Neuronal stem cell (in vitro differentiated cells): ENCODE measurements around the gene EPS15.
"Not testable (repeated sequence)": the region's sequence is repeated elsewhere in the genome, so short reads cannot be mapped to it uniquely, and the experiment has no call there.

ENCODE experiments used
- DNase-seq: peaks from one replicate; pipeline ENCODE4 v3.0.0-alpha.2; 2013; ENCODE audit warnings: low spot score
- H2AFZ ChIP-seq: one replicate; pipeline ENCODE4 v1.6.1; 2013; ENCODE audit warnings: mild to moderate bottlenecking, low read length, inconsistent platforms
- H2AK5ac ChIP-seq: 2 replicates; pipeline ENCODE4 v1.6.1; 2013; ENCODE audit warnings: low read depth, mild to moderate bottlenecking, inconsistent platforms, low read length, moderate library complexity, mixed read lengths
- H2BK120ac ChIP-seq: 2 replicates; pipeline ENCODE4 v1.6.1; 2013; ENCODE audit warnings: low read depth, mild to moderate bottlenecking, inconsistent platforms, low read length, moderate library complexity, mixed read lengths
- H2BK12ac ChIP-seq: one replicate; pipeline ENCODE4 v1.6.1; 2013; ENCODE audit warnings: low read length, inconsistent platforms
- H2BK15ac ChIP-seq: 2 replicates; pipeline ENCODE4 v1.6.1; 2013; ENCODE audit warnings: mild to moderate bottlenecking, low read length, inconsistent platforms, mixed read lengths
- H2BK5ac ChIP-seq: one replicate; pipeline ENCODE4 v1.6.1; 2013; ENCODE audit warnings: inconsistent platforms, mild to moderate bottlenecking, low read length, moderate library complexity
- H3K14ac ChIP-seq: one replicate; pipeline ENCODE4 v1.6.1; 2013; ENCODE audit warnings: low read length, inconsistent platforms
- H3K18ac ChIP-seq: 2 replicates; pipeline ENCODE4 v1.6.1; 2013; ENCODE audit warnings: low read length, inconsistent platforms
- H3K23ac ChIP-seq: 2 replicates; pipeline ENCODE4 v1.6.1; 2013; ENCODE audit warnings: low read depth, mild to moderate bottlenecking, mixed read lengths, low read length, inconsistent platforms; ENCODE audit not compliant: poor library complexity
- H3K27ac ChIP-seq: replicated peaks from 3 replicates; pipeline ENCODE4 v1.5.1; 2013; ENCODE audit warnings: low read length, inconsistent platforms
- H3K27me3 ChIP-seq, 3 experiments: 2 replicates each; pipeline ENCODE4 v1.6.1; 2013; ENCODE audit warnings: low read length in 3 of 3, mild to moderate bottlenecking in 2 of 3, inconsistent platforms in 1 of 3, low read depth in 1 of 3, mixed read lengths in 1 of 3, moderate library complexity in 1 of 3; ENCODE audit not compliant: control insufficient read depth in 3 of 3, insufficient read depth in 3 of 3
- H3K36me3 ChIP-seq, 2 donors: replicated peaks in 1 of 2; 2 replicates each; pipeline ENCODE4 v1.6.1; 2013; ENCODE audit warnings: low read length in 2 of 2; ENCODE audit not compliant: control insufficient read depth in 2 of 2, insufficient read depth in 2 of 2
- H3K4ac ChIP-seq: 2 replicates; pipeline ENCODE4 v1.6.1; 2013; ENCODE audit warnings: inconsistent platforms, mild to moderate bottlenecking, low read length, moderate library complexity
- H3K4me1 ChIP-seq, 2 donors: 1 replicate in 1 of 2; 2 replicates in 1 of 2; pipeline ENCODE4 v1.6.1; 2013; ENCODE audit warnings: low read length in 2 of 2, low read depth in 1 of 2; ENCODE audit not compliant: control insufficient read depth in 2 of 2, insufficient read depth in 1 of 2
- H3K4me2 ChIP-seq: one replicate; pipeline ENCODE4 v1.6.1; 2013; ENCODE audit warnings: mild to moderate bottlenecking, low read length, inconsistent platforms; ENCODE audit not compliant: insufficient read depth, poor library complexity, severe bottlenecking
- H3K4me3 ChIP-seq, 2 donors: 2 replicates each; pipeline ENCODE4 v1.5.1; 2013; ENCODE audit warnings: low read length in 2 of 2, mild to moderate bottlenecking in 2 of 2, inconsistent platforms in 1 of 2, moderate library complexity in 1 of 2
- H3K79me1 ChIP-seq: one replicate; pipeline ENCODE4 v1.6.1; 2013; ENCODE audit warnings: low read depth, mild to moderate bottlenecking, inconsistent platforms, low read length, moderate library complexity
- H3K9ac ChIP-seq: one replicate; pipeline ENCODE4 v1.6.1; 2013; ENCODE audit warnings: mild to moderate bottlenecking, low read depth, low read length, inconsistent platforms; ENCODE audit not compliant: poor library complexity
- H3K9me3 ChIP-seq, 2 donors: replicated peaks in 1 of 2; 2 replicates each; pipeline versions ENCODE3 to v1.6.1; 2013; ENCODE audit warnings: low read length in 2 of 2, mild to moderate bottlenecking in 2 of 2, inconsistent platforms in 1 of 2, low read depth in 1 of 2, mixed read lengths in 1 of 2, moderate library complexity in 1 of 2; ENCODE audit not compliant: control insufficient read depth in 2 of 2, insufficient read depth in 1 of 2
- H4K8ac ChIP-seq: one replicate; pipeline ENCODE4 v1.6.1; 2013; ENCODE audit warnings: low read depth, mild to moderate bottlenecking, inconsistent platforms, low read length, moderate library complexity
- H4K91ac ChIP-seq: one replicate; pipeline ENCODE4 v1.6.1; 2013; ENCODE audit warnings: low read length, low read depth, mild to moderate bottlenecking, inconsistent platforms; ENCODE audit not compliant: poor library complexity
- WGBS, 2 donors: extraction: QIAGEN DNeasy Blood & Tissue Kit; methylation state at CpG; one replicate each; pipeline ENCODE4 v1.1.7; 2013; ENCODE audit warnings: missing lambda C conversion rate in 2 of 2, mixed read lengths in 1 of 2; ENCODE audit not compliant: insufficient read length in 2 of 2, insufficient replicate concordance in 1 of 2; ENCODE audit errors: extremely low coverage in 2 of 2; 5-methylcytosine and 5-hydroxymethylcytosine counted together

EPS15 gene

GRCh38 chr1:51437391-51437790 is 81.7 kb downstream of the EPS15 start:
- H4K91ac ChIP-seq, H2AFZ ChIP-seq, H2BK15ac ChIP-seq, H3K4ac ChIP-seq, H3K4me3 ChIP-seq, H3K79me1 ChIP-seq, H3K18ac ChIP-seq, DNase-seq, H4K8ac ChIP-seq, H3K27ac ChIP-seq, H3K9ac ChIP-seq, H3K23ac ChIP-seq, H2AK5ac ChIP-seq, H3K14ac ChIP-seq, H3K4me1 ChIP-seq, H2BK12ac ChIP-seq, H3K9me3 ChIP-seq, H2BK5ac ChIP-seq, H3K27me3 ChIP-seq, H3K4me2 ChIP-seq, H2BK120ac ChIP-seq: not testable (repeated sequence)
- peaks cover 0 to 18% of the 10 kb centered on the region in 2 donors for H3K36me3 ChIP-seq
- WGBS, 2 donors, result no CpG with 5 or more reads among the region's 6 CpGs

- Histone ChIP-seq H3K79me1 (no peaks in the 10 kb centered on the region), H3K4me2 (no peak overlapping the region), H3K4me3 (no peak overlapping the region), H2BK5ac (no peak overlapping the region), H3K9me3 (no peaks in the 10 kb centered on the region), H2AFZ (no peak overlapping the region), H4K91ac (no peak overlapping the region), H3K23ac (no peak overlapping the region), H2BK15ac (no peak overlapping the region), H3K36me3 (peaks cover 0 to 18% of the 10 kb centered on the region in 2 donors), H2BK12ac (no peak overlapping the region), H3K18ac (no peak overlapping the region), H3K27me3 (no peaks in the 10 kb centered on the region), H3K4me1 (peaks cover 0 to 2% of the 10 kb centered on the region in 2 donors), H3K14ac (no peak overlapping the region), H4K8ac (no peak overlapping the region), H3K4ac (no peak overlapping the region), H2AK5ac (no peak overlapping the region), H2BK120ac (no peak overlapping the region), H3K27ac (no peak overlapping the region), H3K9ac (no peak overlapping the region)
- DNase-seq, result no peak
- no CpG with 5 or more reads among the region's 5 CpGs for WGBS, 2 donors
These were observed 83.2 kb downstream of the EPS15 start for GRCh38 chr1:51435878-51436277.

- Histone ChIP-seq H2AFZ (no peak overlapping the region), H3K4me3 (no peak overlapping the region), H4K8ac (no peak overlapping the region), H3K27me3 (no peaks in the 10 kb centered on the region), H3K4me2 (no peak overlapping the region), H3K4me1 (peaks cover 0 to 2% of the 10 kb centered on the region in 2 donors), H2BK5ac (no peak overlapping the region), H2BK12ac (no peak overlapping the region), H2AK5ac (no peak overlapping the region), H3K27ac (no peak overlapping the region), H3K4ac (no peak overlapping the region), H2BK120ac (no peak overlapping the region), H3K18ac (no peak overlapping the region), H2BK15ac (no peak overlapping the region), H3K9ac (no peak overlapping the region), H3K23ac (no peak overlapping the region), H3K9me3 (no peaks in the 10 kb centered on the region), H3K14ac (no peak overlapping the region), H3K36me3 (peaks cover 0 to 7% of the 10 kb centered on the region in 2 donors), H4K91ac (no peak overlapping the region), H3K79me1 (no peaks in the 10 kb centered on the region)
- no CpG with 5 or more reads among the region's 2 CpGs for WGBS, 2 donors
- DNase-seq, result no peak
These were observed 85.0 kb downstream of the EPS15 start for GRCh38 chr1:51433972-51434510.

- Histone ChIP-seq H3K18ac (no peak overlapping the region), H2BK5ac (no peak overlapping the region), H3K4ac (no peak overlapping the region), H3K36me3 (peaks cover 0 to 5% of the 10 kb centered on the region in 2 donors), H2AK5ac (no peak overlapping the region), H2BK15ac (no peak overlapping the region), H3K79me1 (no peaks in the 10 kb centered on the region), H2AFZ (no peak overlapping the region), H3K9me3 (no peaks in the 10 kb centered on the region), H4K91ac (no peak overlapping the region), H3K4me1 (peaks cover 0 to 2% of the 10 kb centered on the region in 2 donors), H3K27ac (no peak overlapping the region), H2BK12ac (no peak overlapping the region), H3K4me2 (no peak overlapping the region), H3K4me3 (no peak overlapping the region), H4K8ac (no peak overlapping the region), H3K27me3 (no peaks in the 10 kb centered on the region), H3K14ac (no peak overlapping the region), H3K23ac (no peak overlapping the region), H2BK120ac (no peak overlapping the region), H3K9ac (no peak overlapping the region)
- no CpG with 5 or more reads among the region's 4 CpGs for WGBS, 2 donors
- DNase-seq, result no peak
These were observed 85.6 kb downstream of the EPS15 start for GRCh38 chr1:51433269-51433971.
